HG03378 (cell line): ENCODE results near the gene LIPE.

Experiments
- ATAC-seq: cut with Tn5 transposase; IDR thresholded peaks from one replicate; pipeline ENCODE4 v1.9.1; 2021; ENCODE audit warnings: mild to moderate bottlenecking, moderate library complexity; ENCODE audit not compliant: unreplicated experiment

LIPE gene

GRCh38 chr19:42386974-42387707, 40.0 kb downstream of the LIPE start:
- no peak for ATAC-seq

- no peak for ATAC-seq
Measured at GRCh38 chr19:42380155-42380554, 47.0 kb downstream of the LIPE start.

- ATAC-seq, result no peak
Measured at GRCh38 chr19:42378225-42379215, 48.7 kb downstream of the LIPE start.

GRCh38 chr19:42376177-42376555, 51.0 kb downstream of the LIPE start:
- ATAC-seq, result no peak

- no peak for ATAC-seq
Measured at GRCh38 chr19:42375415-42376176, 51.6 kb downstream of the LIPE start.

GRCh38 chr19:42374826-42375376, 52.3 kb downstream of the LIPE start:
- no peak for ATAC-seq

- no peak for ATAC-seq
Measured at GRCh38 chr19:42370626-42371175, 56.5 kb downstream of the LIPE start.

- no peak for ATAC-seq
Measured at GRCh38 chr19:42370068-42370520, 57.1 kb downstream of the LIPE start.

GRCh38 chr19:42369433-42370067, 57.6 kb downstream of the LIPE start:
- ATAC-seq, result no peak

GRCh38 chr19:42368765-42369164, 58.4 kb downstream of the LIPE start:
- ATAC-seq, result no peak

GRCh38 chr19:42368360-42368759, 58.8 kb downstream of the LIPE start:
- no peak for ATAC-seq

GRCh38 chr19:42367929-42368328, 59.3 kb downstream of the LIPE start:
- no peak for ATAC-seq

GRCh38 chr19:42366673-42367072, 60.5 kb downstream of the LIPE start:
- no peak for ATAC-seq

- ATAC-seq, result no peak
Measured at GRCh38 chr19:42363614-42364346, 63.4 kb downstream of the LIPE start.

GRCh38 chr19:42362891-42363440, 64.2 kb downstream of the LIPE start:
- no peak for ATAC-seq

GRCh38 chr19:42362342-42362741, 64.8 kb downstream of the LIPE start:
- ATAC-seq, result no peak

- no peak for ATAC-seq
Measured at GRCh38 chr19:42361545-42361910, 65.7 kb downstream of the LIPE start.

- ATAC-seq, result no peak
Measured at GRCh38 chr19:42360787-42361544, 66.2 kb downstream of the LIPE start.
